ENCODE results near the gene PGF.

DNA sequence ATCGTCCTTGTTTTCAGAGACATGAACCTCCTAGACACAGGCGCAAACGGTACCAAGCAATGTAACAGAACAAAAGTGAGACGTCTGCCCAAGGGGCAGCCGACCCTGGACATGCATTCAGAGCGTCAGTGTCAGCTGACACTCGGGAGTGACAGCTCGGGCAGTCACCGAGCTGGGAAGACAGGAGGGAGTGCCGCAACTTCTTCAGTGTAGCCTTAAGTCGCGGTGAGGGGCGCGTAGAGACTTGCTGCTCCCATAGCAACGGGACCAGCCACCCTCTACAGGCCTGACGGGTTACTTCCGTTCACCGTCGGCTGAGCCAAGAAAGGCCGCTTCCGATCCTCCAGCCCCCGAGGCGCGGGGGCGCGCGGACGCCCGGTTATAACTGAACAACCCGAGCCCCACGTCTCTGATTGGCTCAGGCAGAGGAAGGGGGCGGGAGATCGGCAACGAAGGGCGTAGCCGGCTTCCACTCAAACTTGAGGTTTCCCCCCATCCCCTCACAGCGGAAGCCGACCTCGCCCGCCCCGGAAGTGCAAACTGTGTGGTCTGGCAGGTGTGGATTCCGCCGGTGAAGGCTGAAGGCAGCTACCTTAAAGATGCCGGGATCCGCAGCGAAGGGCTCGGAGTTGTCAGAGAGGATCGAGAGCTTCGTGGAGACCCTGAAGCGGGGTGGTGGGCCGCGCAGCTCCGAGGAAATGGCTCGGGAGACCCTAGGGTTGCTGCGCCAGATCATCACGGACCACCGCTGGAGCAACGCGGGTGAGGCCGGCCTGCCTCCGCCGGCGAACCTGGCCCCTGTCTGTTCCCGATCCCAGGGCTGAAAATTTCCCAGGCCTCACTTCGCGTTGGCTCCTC, 47.2 kb upstream of the PGF start, which contains the start of gene EIF2B2:
- TF ChIP-seq, protein P1, sequence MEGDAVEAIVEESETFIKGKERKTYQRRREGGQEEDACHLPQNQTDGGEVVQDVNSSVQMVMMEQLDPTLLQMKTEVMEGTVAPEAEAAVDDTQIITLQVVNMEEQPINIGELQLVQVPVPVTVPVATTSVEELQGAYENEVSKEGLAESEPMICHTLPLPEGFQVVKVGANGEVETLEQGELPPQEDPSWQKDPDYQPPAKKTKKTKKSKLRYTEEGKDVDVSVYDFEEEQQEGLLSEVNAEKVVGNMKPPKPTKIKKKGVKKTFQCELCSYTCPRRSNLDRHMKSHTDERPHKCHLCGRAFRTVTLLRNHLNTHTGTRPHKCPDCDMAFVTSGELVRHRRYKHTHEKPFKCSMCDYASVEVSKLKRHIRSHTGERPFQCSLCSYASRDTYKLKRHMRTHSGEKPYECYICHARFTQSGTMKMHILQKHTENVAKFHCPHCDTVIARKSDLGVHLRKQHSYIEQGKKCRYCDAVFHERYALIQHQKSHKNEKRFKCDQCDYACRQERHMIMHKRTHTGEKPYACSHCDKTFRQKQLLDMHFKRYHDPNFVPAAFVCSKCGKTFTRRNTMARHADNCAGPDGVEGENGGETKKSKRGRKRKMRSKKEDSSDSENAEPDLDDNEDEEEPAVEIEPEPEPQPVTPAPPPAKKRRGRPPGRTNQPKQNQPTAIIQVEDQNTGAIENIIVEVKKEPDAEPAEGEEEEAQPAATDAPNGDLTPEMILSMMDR (conservative IDR thresholded peaks at IDR 0.05): no peak; the same call in 1 of the 2 replicates
- TF ChIP-seq ZFX (IDR thresholded peaks at IDR 0.05): peak; percentile 80
